ENCODE measurements around the gene NDUFS2. TPM values are rescaled to one million over a fixed set of nuclear protein-coding genes. Genes with fewer than 3 reads are reported as not detected.

Gene NDUFS2
- total RNA-seq, 8 experiments from 2014 or later: 87.8 to 151 (median 125) TPM

Other genes with a start within 250 kb of the NDUFS2 start
- 1 to 10 TPM in 1 of 8 experiments, under 1 TPM in 4, not detected in 3; 0.29 to 1.8 (median 0.83) TPM for gene ITLN2, start 247.6 kb upstream of the NDUFS2 start, total RNA-seq
- gene F11R, start 181.2 kb upstream of the NDUFS2 start, total RNA-seq: 10 to 100 TPM in 1 of 8 experiments, 1 to 10 TPM in 7; 1.4 to 14.5 (median 5.2) TPM
- 10 to 100 TPM in 1 of 8 experiments, 1 to 10 TPM in 4, under 1 TPM in 1, not detected in 2; 0.46 to 13.4 (median 1.9) TPM for gene TSTD1, start 163.4 kb upstream of the NDUFS2 start, total RNA-seq
- 100 to 1,000 TPM in 3 of 8 experiments, 10 to 100 TPM in 5; 60.3 to 156 (median 85.6) TPM for gene USF1, start 156.4 kb upstream of the NDUFS2 start, total RNA-seq
- 1 to 10 TPM in 5 of 8 experiments, under 1 TPM in 3; 0.64 to 2.8 (median 1.3) TPM for gene ARHGAP30, start 132.5 kb upstream of the NDUFS2 start, total RNA-seq
- 10 to 100 TPM in 1 of 8 experiments, 1 to 10 TPM in 2, under 1 TPM in 4, not detected in 1; 0.14 to 29.1 (median 0.85) TPM for gene NECTIN4, start 112.8 kb upstream of the NDUFS2 start, total RNA-seq
- gene KLHDC9, start 104.0 kb upstream of the NDUFS2 start, total RNA-seq: 10 to 100 TPM in 5 of 8 experiments, 1 to 10 TPM in 2, not detected in 1; 1.5 to 38.5 (median 30.0) TPM
- 100 to 1,000 TPM in 7 of 8 experiments, 10 to 100 TPM in 1; 99.1 to 356 (median 197) TPM for gene PFDN2, start 84.3 kb upstream of the NDUFS2 start, total RNA-seq
- gene NIT1, start 84.3 kb upstream of the NDUFS2 start, total RNA-seq: 10 to 100 TPM; 27.7 to 59.0 (median 45.7) TPM
- gene DEDD, start 69.7 kb upstream of the NDUFS2 start, total RNA-seq: 10 to 100 TPM; 12.6 to 34.4 (median 23.0) TPM
- gene UFC1, start 48.4 kb upstream of the NDUFS2 start, total RNA-seq: 100 to 1,000 TPM in 2 of 8 experiments, 10 to 100 TPM in 6; 49.7 to 124 (median 91.4) TPM
- gene USP21, start 42.9 kb upstream of the NDUFS2 start, total RNA-seq: 10 to 100 TPM; 11.2 to 30.4 (median 22.8) TPM
- gene PPOX, start 35.9 kb upstream of the NDUFS2 start, total RNA-seq: 10 to 100 TPM; 18.4 to 86.8 (median 39.6) TPM
- 10 to 100 TPM; 32.2 to 50.4 (median 39.9) TPM for gene B4GALT3, start 24.9 kb upstream of the NDUFS2 start, total RNA-seq
- gene ADAMTS4, start 3.3 kb upstream of the NDUFS2 start, total RNA-seq: 10 to 100 TPM in 3 of 8 experiments, 1 to 10 TPM in 3, under 1 TPM in 2; 0.33 to 18.5 (median 2.3) TPM
- 1 to 10 TPM in 1 of 8 experiments, under 1 TPM in 1, not detected in 6; 0.75 to 1.4 TPM for gene FCER1G, start 12.9 kb downstream of the NDUFS2 start, total RNA-seq
- gene APOA2, start 21.3 kb downstream of the NDUFS2 start, total RNA-seq: 1 to 10 TPM in 1 of 8 experiments, not detected in 7; 2.3 TPM
- 10 to 100 TPM in 7 of 8 experiments, 1 to 10 TPM in 1; 5.1 to 24.3 (median 17.3) TPM for gene TOMM40L, start 23.7 kb downstream of the NDUFS2 start, total RNA-seq
- 1 to 10 TPM; 1.2 to 6.1 (median 3.7) TPM for gene NR1I3, start 35.8 kb downstream of the NDUFS2 start, total RNA-seq
- 1 to 10 TPM in 2 of 8 experiments, under 1 TPM in 5, not detected in 1; 0.32 to 3.9 (median 0.59) TPM for gene PCP4L1, start 56.4 kb downstream of the NDUFS2 start, total RNA-seq
- 1 to 10 TPM; 1.0 to 8.7 (median 2.2) TPM for gene MPZ, start 107.6 kb downstream of the NDUFS2 start, total RNA-seq
- gene SDHC, start 112.0 kb downstream of the NDUFS2 start, total RNA-seq: 100 to 1,000 TPM in 4 of 8 experiments, 10 to 100 TPM in 4; 24.6 to 179 (median 77.7) TPM
- gene CFAP126, start 165.5 kb downstream of the NDUFS2 start, total RNA-seq: 100 to 1,000 TPM in 1 of 8 experiments, 1 to 10 TPM in 1, not detected in 6; 4.6 to 128 TPM

Data from motor neuron (in vitro differentiated cells).